ENCODE data around the gene PRR29. TPM values are rescaled to one million over a fixed set of nuclear protein-coding genes. Genes with fewer than 3 reads are reported as not detected.
"Not testable (repeated sequence)": the region's sequence is repeated elsewhere in the genome, so short reads cannot be mapped to it uniquely, and the experiment has no call there.

PRR29 gene
- total RNA-seq, 4 donors from 2014 or later = 0.27 TPM; not detected in 3

DNA sequence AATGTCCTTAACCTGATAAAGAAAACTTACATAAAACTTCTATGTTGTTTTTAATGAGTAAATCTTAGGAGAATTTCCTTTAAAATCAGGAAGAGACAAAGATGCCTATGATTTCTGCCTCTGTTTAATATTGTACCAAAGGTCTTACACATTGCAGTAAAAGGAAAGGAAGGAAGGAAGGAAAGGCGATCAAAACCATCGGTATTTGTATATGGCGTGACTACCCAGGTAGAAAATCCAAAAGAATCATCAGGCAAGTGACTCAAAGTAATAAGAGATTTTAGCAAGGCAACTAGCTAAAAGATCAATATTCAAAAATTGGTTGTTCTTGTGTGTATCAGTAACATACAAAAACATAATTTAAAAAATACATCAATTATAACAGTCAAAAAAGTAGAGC is 18.8 kb downstream of the PRR29 start:
- no peaks in the 10 kb centered on the region for H3K9me3 ChIP-seq
- peaks cover 0 to 14% (median 0%) of the 10 kb centered on the region in 4 donors for H3K4me1 ChIP-seq
- H3K36me3 ChIP-seq = no peaks in the 10 kb centered on the region
- H3K4me3 ChIP-seq = peak overlapping the region in 1 of 4 donors; percentile 4
- TF ChIP-seq POLR2A (IDR thresholded peaks at IDR 0.05) = no peak
- TF ChIP-seq, protein P1, sequence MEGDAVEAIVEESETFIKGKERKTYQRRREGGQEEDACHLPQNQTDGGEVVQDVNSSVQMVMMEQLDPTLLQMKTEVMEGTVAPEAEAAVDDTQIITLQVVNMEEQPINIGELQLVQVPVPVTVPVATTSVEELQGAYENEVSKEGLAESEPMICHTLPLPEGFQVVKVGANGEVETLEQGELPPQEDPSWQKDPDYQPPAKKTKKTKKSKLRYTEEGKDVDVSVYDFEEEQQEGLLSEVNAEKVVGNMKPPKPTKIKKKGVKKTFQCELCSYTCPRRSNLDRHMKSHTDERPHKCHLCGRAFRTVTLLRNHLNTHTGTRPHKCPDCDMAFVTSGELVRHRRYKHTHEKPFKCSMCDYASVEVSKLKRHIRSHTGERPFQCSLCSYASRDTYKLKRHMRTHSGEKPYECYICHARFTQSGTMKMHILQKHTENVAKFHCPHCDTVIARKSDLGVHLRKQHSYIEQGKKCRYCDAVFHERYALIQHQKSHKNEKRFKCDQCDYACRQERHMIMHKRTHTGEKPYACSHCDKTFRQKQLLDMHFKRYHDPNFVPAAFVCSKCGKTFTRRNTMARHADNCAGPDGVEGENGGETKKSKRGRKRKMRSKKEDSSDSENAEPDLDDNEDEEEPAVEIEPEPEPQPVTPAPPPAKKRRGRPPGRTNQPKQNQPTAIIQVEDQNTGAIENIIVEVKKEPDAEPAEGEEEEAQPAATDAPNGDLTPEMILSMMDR (IDR thresholded peaks at IDR 0.05) = no peak
- no peak for DNase-seq
- peak overlapping the region in 2 of 4 donors; percentile 16 to 37 for H3K27ac ChIP-seq
- H3K27me3 ChIP-seq = no peaks in the 10 kb centered on the region

DNA sequence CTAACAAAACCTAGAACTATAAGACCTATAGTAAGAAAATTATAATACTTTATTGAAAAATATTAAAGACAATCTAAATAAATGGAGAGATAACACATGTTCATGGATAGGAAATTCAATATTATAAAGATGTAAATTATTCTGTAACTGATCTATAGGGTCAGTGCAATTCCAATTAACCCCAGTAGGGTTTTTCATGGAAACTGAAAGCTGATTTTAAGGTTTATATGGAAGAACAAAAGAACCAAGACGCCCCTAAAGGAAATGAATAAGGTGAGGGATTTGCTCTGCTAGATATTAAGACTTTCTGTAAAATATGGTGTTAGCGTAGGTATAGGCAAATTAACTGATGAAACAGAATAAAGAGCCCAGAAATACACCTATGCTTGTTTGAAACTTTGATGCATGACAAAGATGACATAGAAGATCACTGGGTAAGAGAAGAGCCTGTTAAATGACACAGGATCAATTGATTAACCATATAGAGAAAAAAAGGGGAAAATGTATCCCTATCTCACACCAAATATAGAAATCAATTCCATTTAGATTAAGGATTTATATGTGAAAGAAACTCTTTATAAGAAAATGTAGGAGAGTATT is 19.3 kb downstream of the PRR29 start:
- DNase-seq = no peak
- Histone ChIP-seq H3K4me1 (peaks cover 0 to 14% (median 0%) of the 10 kb centered on the region in 4 donors), H3K27ac (peak overlapping the region in 2 of 4 donors; percentile 16 to 91), H3K9me3 (no peaks in the 10 kb centered on the region), H3K36me3 (no peaks in the 10 kb centered on the region), H3K27me3 (no peaks in the 10 kb centered on the region), H3K4me3 (no peak overlapping the region)
- no peak for TF ChIP-seq POLR2A (IDR thresholded peaks at IDR 0.05)
- TF ChIP-seq, protein P1 (IDR thresholded peaks at IDR 0.05) = peak in 5 of 6 experiments; percentile 14 to 79 (median 34)

DNA sequence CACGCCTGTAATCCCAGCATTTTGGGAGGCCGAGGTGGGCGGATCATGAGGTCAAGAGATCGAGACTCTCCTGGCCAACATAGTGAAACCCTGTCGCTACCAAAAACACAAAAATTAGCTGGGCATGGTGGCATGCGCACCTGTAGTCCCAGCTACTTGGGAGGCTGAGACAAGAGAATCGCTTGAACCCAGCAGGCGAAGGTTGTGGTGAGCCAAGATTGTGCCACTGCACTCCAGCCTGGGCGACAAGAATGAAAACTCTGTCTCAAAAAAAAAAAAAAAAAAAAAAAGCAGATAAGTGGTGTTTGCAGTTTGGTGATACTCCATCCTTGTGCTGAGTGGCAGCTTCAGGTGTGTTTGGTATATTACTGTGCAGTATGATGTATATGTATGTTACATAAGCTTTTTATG is 21.4 kb downstream of the PRR29 start:
- peak in 1 of 3 donors; percentile 45 for DNase-seq
- not testable (repeated sequence) for H3K27me3 ChIP-seq, H3K36me3 ChIP-seq, H3K9me3 ChIP-seq
- H3K4me3 ChIP-seq = peak overlapping the region; percentile 50 to 58 (median 50)
- H3K27ac ChIP-seq = peak overlapping the region in 3 of 4 donors; percentile 76 to 92 (median 91)
- peaks cover 0 to 14% (median 0%) of the 10 kb centered on the region in 4 donors for H3K4me1 ChIP-seq

DNA sequence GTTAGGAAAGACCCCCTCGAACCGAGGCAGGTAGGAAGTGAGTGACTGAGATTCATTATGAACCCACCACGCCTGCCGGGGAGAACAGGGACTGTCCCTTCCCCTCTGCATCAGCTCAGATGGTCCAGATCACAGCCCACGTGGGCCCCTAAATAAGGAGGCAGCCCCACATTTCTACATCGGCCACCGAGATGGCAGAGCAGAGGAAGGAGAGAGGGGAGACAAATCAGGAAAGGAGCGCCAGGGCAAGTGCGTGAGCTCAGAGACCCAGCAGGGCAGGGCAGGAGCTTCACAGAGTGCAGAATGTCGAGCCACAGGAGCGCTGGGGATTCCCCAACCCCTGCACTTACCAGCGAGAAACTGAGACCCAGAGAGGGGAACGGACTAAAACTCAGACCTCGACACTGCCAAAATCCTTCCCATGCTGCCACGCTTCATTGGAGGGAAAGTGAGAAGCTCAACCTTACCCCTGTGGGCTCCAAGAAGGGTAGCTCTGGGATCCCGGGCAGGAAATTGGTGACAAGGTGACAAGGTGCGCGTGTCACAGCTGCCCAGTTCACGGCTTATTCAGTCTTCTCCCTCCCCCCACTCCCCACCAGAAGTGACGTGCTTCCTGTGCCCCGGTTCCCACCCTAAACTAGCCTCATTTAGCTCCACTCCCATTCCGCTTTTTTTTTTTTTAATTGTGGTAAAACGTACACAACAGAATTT is 22.1 kb downstream of the PRR29 start, which contains the start of gene ICAM2:
Gene ICAM2, minus strand, starts transcription at position 578 of the 711 bp plus-strand sequence. CDS start 13,942 bp downstream, outside the sequence.
- Histone ChIP-seq H3K9me3 (no peaks in the 10 kb centered on the region), H3K4me1 (peaks cover 0 to 14% (median 0%) of the 10 kb centered on the region in 4 donors), H3K4me3 (peak within 1 kb of the TSS; percentile 50 to 58 (median 50)), H3K36me3 (no peaks in the 10 kb centered on the region), H3K27me3 (no peaks in the 10 kb centered on the region), H3K27ac (peak within 1 kb of the TSS; percentile 76 to 92 (median 88))
- TF ChIP-seq, protein P1 (IDR thresholded peaks at IDR 0.05) = peak in 2 of 6 experiments; percentile 26 to 39
- TF ChIP-seq POLR2A (IDR thresholded peaks at IDR 0.05) = peak; percentile 39 to 51
- peak in 2 of 3 donors; percentile 96 for DNase-seq

DNA sequence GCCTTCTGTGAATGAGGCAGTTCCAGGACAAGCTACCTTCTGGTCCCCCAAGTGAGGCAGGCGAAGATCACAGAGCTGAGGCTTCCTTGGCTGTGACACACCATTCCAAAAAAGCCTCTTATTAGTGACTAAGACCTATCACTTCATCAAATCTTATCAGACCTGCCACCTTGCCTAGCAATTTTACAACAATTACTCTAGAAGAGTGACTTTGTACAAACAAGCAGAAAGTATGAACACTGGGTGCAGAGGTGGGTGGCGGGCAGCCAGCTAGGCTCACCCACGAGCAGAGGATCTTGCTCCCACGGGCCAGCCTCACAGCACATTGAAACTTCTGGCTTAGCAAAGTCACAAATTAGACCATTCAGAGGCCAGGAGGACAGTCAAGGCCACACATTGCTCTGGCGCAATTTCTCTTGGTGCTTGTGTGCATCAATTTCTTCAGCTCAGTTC is 24.5 kb downstream of the PRR29 start:
- no peaks in the 10 kb centered on the region for H3K36me3 ChIP-seq
- TF ChIP-seq, protein P1 (IDR thresholded peaks at IDR 0.05) = no peak
- TF ChIP-seq POLR2A (IDR thresholded peaks at IDR 0.05) = no peak
- H3K4me1 ChIP-seq = peaks cover 0 to 18% (median 0%) of the 10 kb centered on the region in 4 donors
- no peak overlapping the region for H3K4me3 ChIP-seq
- peak overlapping the region in 2 of 4 donors; percentile 39 to 42 for H3K27ac ChIP-seq
- H3K9me3 ChIP-seq = no peaks in the 10 kb centered on the region
- no peaks in the 10 kb centered on the region for H3K27me3 ChIP-seq
- peak in 1 of 3 donors; percentile 40 for DNase-seq

GRCh38 chr17:64024215-64024654 is 26.1 kb downstream of the PRR29 start:
- Histone ChIP-seq H3K27me3 (no peaks in the 10 kb centered on the region), H3K4me1 (peaks cover 0 to 15% (median 0%) of the 10 kb centered on the region in 4 donors), H3K9me3 (no peaks in the 10 kb centered on the region), H3K36me3 (no peaks in the 10 kb centered on the region), H3K4me3 (no peak overlapping the region), H3K27ac (peak overlapping the region; percentile 17 to 67 (median 64))
- no peak for TF ChIP-seq POLR2A (IDR thresholded peaks at IDR 0.05)
- TF ChIP-seq, protein P1 (IDR thresholded peaks at IDR 0.05) = no peak
- peak in 1 of 3 donors; percentile 45 for DNase-seq
